ENCODE results near the gene MYBPH. TPM values are rescaled to one million over a fixed set of nuclear protein-coding genes. Genes with fewer than 3 reads are reported as not detected.

The MYBPH gene
- total and polyA plus RNA-seq, 12 donors = 0.64 TPM; not detected in 11

GRCh38 chr1:203135636-203136305 is 39.9 kb downstream of the MYBPH start:
- Histone ChIP-seq H3K36me3 (replicated peaks in 1 of 2) (no peaks in the 10 kb centered on the region), H3K9me3 (replicated peaks in 1 of 3) (no peaks in the 10 kb centered on the region), H3K27ac (no peak overlapping the region), H3K27me3 (no peaks in the 10 kb centered on the region), H3K4me3 (no peak overlapping the region), H3K4me1 (replicated peaks in 1 of 2) (no peaks in the 10 kb centered on the region)
- 54 to 59% (median 56%) methylated on average over 6 to 8 of the region's 8 CpGs for WGBS, 4 donors
- intact Hi-C loops (cut with DNase I) = no loop called here
- no peak for DNase-seq
- TF ChIP-seq CTCF (IDR thresholded peaks at IDR 0.05) (no peak), POLR2A (IDR thresholded peaks at IDR 0.05) (no peak)

- peak in 1 of 7 donors; percentile 12 for DNase-seq
- Histone ChIP-seq H3K27ac (no peak overlapping the region), H3K36me3 (replicated peaks in 1 of 2) (no peaks in the 10 kb centered on the region), H3K4me1 (replicated peaks in 1 of 2) (no peaks in the 10 kb centered on the region), H3K27me3 (no peaks in the 10 kb centered on the region), H3K9me3 (replicated peaks in 1 of 3) (no peaks in the 10 kb centered on the region), H3K4me3 (no peak overlapping the region)
- TF ChIP-seq POLR2A (IDR thresholded peaks at IDR 0.05) (no peak), CTCF (IDR thresholded peaks at IDR 0.05) (no peak)
- 74 to 87% (median 80%) methylated on average over 12 of the region's 12 CpGs for WGBS, 4 donors
- intact Hi-C loops (cut with DNase I) = no loop called here
These were observed 41.5 kb downstream of the MYBPH start for GRCh38 chr1:203133970-203134725.

- Histone ChIP-seq H3K9me3 (replicated peaks in 1 of 3) (no peaks in the 10 kb centered on the region), H3K36me3 (replicated peaks in 1 of 2) (no peaks in the 10 kb centered on the region), H3K27ac (no peak overlapping the region), H3K4me1 (replicated peaks in 1 of 2) (peaks cover 14 to 21% of the 10 kb centered on the region in 2 donors), H3K4me3 (no peak overlapping the region), H3K27me3 (peaks cover 6% of the 10 kb centered on the region)
- DNase-seq = peak in 1 of 7 donors; percentile 31
- TF ChIP-seq POLR2A (IDR thresholded peaks at IDR 0.05) = no peak
- no peak for TF ChIP-seq CTCF (IDR thresholded peaks at IDR 0.05)
- whole genome bisulfite sequencing, 4 donors = 88 to 93% (median 90%) methylated on average over 5 to 9 of the region's 9 CpGs
- intact Hi-C loops (cut with DNase I) = no loop called here
These were observed 44.0 kb downstream of the MYBPH start for GRCh38 chr1:203131548-203132200.

- H3K9me3 ChIP-seq (replicated peaks in 1 of 3) = no peaks in the 10 kb centered on the region
- intact Hi-C loops (cut with DNase I) = no loop called here
- no peaks in the 10 kb centered on the region for H3K36me3 ChIP-seq (replicated peaks in 1 of 2)
- no peak overlapping the region for H3K4me3 ChIP-seq
- WGBS, 4 donors = 83 to 94% (median 87%) methylated on average over 3 of the region's 3 CpGs
- TF ChIP-seq POLR2A (IDR thresholded peaks at IDR 0.05) = no peak
- TF ChIP-seq CTCF (IDR thresholded peaks at IDR 0.05) = no peak
- H3K27ac ChIP-seq = no peak overlapping the region
- H3K4me1 ChIP-seq (replicated peaks in 1 of 2) = peaks cover 14 to 28% of the 10 kb centered on the region in 2 donors
- peaks cover 10% of the 10 kb centered on the region for H3K27me3 ChIP-seq
- DNase-seq = peak in 1 of 7 donors; percentile 7
These were observed 45.2 kb downstream of the MYBPH start for GRCh38 chr1:203130358-203130985.

Measured in adrenal gland (tissue), 12 donors.